Natural killer cell (primary cell): ENCODE measurements around the gene UBP1. TPM values are rescaled to one million over a fixed set of nuclear protein-coding genes. Genes with fewer than 3 reads are reported as not detected.

Source experiments
- ATAC-seq, 3 donors: fragments of 150-1000 bp in 2 of 3; fragments of 200-7000 bp in 1 of 3; cut with Tn5 transposase; 1 replicate in 1 of 3; 2 replicates in 2 of 3; pipeline ENCODE4 v1.10.0; 2021; ENCODE audit warnings: mild to moderate bottlenecking in 2 of 3, moderate library complexity in 2 of 3
- DNase-seq, 2 donors: peaks; one replicate each; pipeline versions ENCODE4 v3.0.0 to v3.0.0-alpha.2; 2013 to 2021; ENCODE audit warnings: mixed read lengths in 1 of 2
- H3K27ac ChIP-seq: one replicate; pipeline ENCODE4 v1.5.1; 2013; ENCODE audit warnings: mild to moderate bottlenecking, low read length
- H3K27me3 ChIP-seq: one replicate; pipeline ENCODE4 v1.6.1; 2013; ENCODE audit warnings: low read length; ENCODE audit not compliant: control insufficient read depth, insufficient read depth
- H3K36me3 ChIP-seq: one replicate; pipeline ENCODE4 v1.6.1; 2013; ENCODE audit warnings: low read length; ENCODE audit not compliant: control insufficient read depth, insufficient read depth
- H3K4me1 ChIP-seq: one replicate; pipeline ENCODE4 v1.6.1; 2013; ENCODE audit warnings: low read length; ENCODE audit not compliant: control insufficient read depth, insufficient read depth
- H3K4me3 ChIP-seq: one replicate; pipeline ENCODE4 v1.5.1; 2013; ENCODE audit warnings: low read length
- H3K9me3 ChIP-seq: one replicate; pipeline ENCODE4 v1.6.1; 2013; ENCODE audit warnings: low read length; ENCODE audit not compliant: control insufficient read depth, insufficient read depth
- H3K27ac Mint-ChIP-seq, 2 donors: one replicate each; pipeline ENCODE4 v1.8.0; 2022; ENCODE audit warnings: mild to moderate bottlenecking in 2 of 2, mixed read lengths in 2 of 2, moderate library complexity in 1 of 2
- H3K27me3 Mint-ChIP-seq, 2 donors: one replicate each; pipeline ENCODE4 v1.8.0; 2022; ENCODE audit warnings: low read depth in 2 of 2, mixed read lengths in 2 of 2
- H3K36me3 Mint-ChIP-seq: one replicate; pipeline ENCODE4 v1.8.0; 2022; ENCODE audit warnings: mixed read lengths
- H3K4me1 Mint-ChIP-seq, 2 donors: one replicate each; pipeline ENCODE4 v1.8.0; 2022; ENCODE audit warnings: mixed read lengths in 2 of 2
- H3K4me3 Mint-ChIP-seq: one replicate; pipeline ENCODE4 v1.8.0; 2022; ENCODE audit warnings: mild to moderate bottlenecking, moderate library complexity, mixed read lengths
- H3K9me3 Mint-ChIP-seq, 2 donors: one replicate each; pipeline ENCODE4 v1.8.0; 2022; ENCODE audit warnings: mixed read lengths in 2 of 2
- WGBS: methylation state at CpG from one replicate; pipeline ENCODE4 v1.1.7; 2013; ENCODE audit warnings: missing lambda C conversion rate; ENCODE audit not compliant: insufficient coverage; 5-methylcytosine and 5-hydroxymethylcytosine counted together
- intact Hi-C: fragments of 100-400 bp; cut with micrococcal nuclease; formaldehyde crosslinking; loops from one replicate; pipeline ENCODE4 v1.14.2; 2022
- total RNA-seq, 4 donors: library from RNA; stranded (reverse); fragments of 120-200 nt in 1 of 4; gene quantifications; one replicate each; pipeline versions ENCODE4 v1.2.3 to v1.2.4, GENCODE V29; 2013 to 2022
- TF ChIP-seq, protein P1 (sequence below): fragments of 200-600 bp; IDR thresholded peaks from one replicate; pipeline ENCODE4 v1.8.0; 2022; ENCODE audit warnings: antibody characterized with exemption

UBP1 gene
- total RNA-seq, 3 donors from 2014 or later (not counting 1 experiment from before 2014, with no cell fraction given): 70.3 to 78.4 (median 76.7) TPM

- H3K27ac ChIP-seq: no peak overlapping the region
- no peaks in the 10 kb centered on the region for H3K4me1 Mint-ChIP-seq
- peaks cover 0 to 5% of the 10 kb centered on the region in 2 donors for H3K27me3 Mint-ChIP-seq
- TF ChIP-seq, protein P1, sequence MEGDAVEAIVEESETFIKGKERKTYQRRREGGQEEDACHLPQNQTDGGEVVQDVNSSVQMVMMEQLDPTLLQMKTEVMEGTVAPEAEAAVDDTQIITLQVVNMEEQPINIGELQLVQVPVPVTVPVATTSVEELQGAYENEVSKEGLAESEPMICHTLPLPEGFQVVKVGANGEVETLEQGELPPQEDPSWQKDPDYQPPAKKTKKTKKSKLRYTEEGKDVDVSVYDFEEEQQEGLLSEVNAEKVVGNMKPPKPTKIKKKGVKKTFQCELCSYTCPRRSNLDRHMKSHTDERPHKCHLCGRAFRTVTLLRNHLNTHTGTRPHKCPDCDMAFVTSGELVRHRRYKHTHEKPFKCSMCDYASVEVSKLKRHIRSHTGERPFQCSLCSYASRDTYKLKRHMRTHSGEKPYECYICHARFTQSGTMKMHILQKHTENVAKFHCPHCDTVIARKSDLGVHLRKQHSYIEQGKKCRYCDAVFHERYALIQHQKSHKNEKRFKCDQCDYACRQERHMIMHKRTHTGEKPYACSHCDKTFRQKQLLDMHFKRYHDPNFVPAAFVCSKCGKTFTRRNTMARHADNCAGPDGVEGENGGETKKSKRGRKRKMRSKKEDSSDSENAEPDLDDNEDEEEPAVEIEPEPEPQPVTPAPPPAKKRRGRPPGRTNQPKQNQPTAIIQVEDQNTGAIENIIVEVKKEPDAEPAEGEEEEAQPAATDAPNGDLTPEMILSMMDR: no peak
- H3K36me3 Mint-ChIP-seq: no peaks in the 10 kb centered on the region
- 97% methylated on average over 3 of the region's 3 CpGs for WGBS
- H3K4me3 Mint-ChIP-seq: no peak overlapping the region
- H3K9me3 Mint-ChIP-seq: no peaks in the 10 kb centered on the region
- ATAC-seq (no peak), DNase-seq (no peak)
- H3K27ac Mint-ChIP-seq: no peak overlapping the region
- no peaks in the 10 kb centered on the region for H3K4me1 ChIP-seq
- intact Hi-C loops: no loop called here
- no peaks in the 10 kb centered on the region for H3K36me3 ChIP-seq
- no peaks in the 10 kb centered on the region for H3K9me3 ChIP-seq
- H3K27me3 ChIP-seq: peaks cover 2% of the 10 kb centered on the region
- H3K4me3 ChIP-seq: no peak overlapping the region
These were observed 76.9 kb downstream of the UBP1 start for GRCh38 chr3:33363113-33363800.

DNA sequence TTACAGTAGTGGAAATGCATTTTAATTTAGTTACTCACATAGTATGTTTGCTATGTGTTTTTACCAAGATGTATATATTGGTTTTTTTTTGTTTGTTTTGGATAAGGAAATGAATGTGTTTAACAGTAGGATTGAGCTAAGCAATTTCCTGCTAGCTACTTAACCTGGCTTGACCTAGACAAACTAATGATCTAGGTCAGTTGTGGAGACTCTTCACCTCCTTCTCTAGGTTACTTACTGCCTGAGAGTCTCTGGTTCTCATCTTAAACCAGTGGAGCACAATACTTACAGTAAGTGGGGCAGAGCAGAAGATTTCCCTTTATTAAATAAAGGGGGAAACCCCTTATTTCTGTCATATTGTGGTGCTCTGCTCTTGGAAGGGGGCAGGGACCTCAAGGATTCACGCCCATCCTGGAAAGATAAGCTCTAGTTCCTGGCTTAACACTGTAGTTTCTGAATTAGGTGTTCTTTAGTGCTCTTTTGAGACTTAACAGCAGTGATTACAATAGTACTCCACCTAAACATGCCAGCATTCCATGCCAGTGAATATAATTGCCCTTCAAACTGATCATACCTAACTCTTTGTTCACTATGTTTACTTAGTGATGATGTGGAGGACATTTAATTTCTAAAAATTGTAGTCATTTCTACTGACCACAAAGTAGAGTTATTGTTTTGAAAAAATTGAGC is 79.9 kb downstream of the UBP1 start:
- peaks cover 0 to 6% of the 10 kb centered on the region in 2 donors for H3K27me3 Mint-ChIP-seq
- ATAC-seq (no peak), DNase-seq (no peak)
- 100% methylated on average over 1 of the region's 1 CpG for WGBS
- Histone ChIP-seq H3K27ac (no peak overlapping the region), H3K4me1 (no peaks in the 10 kb centered on the region), H3K27me3 (peaks cover 2% of the 10 kb centered on the region), H3K4me3 (no peak overlapping the region), H3K36me3 (no peaks in the 10 kb centered on the region), H3K9me3 (no peaks in the 10 kb centered on the region)
- H3K4me3 Mint-ChIP-seq: no peak overlapping the region
- intact Hi-C loops: no loop called here
- no peak overlapping the region for H3K27ac Mint-ChIP-seq
- TF ChIP-seq, protein P1: no peak
- H3K9me3 Mint-ChIP-seq: no peaks in the 10 kb centered on the region
- no peaks in the 10 kb centered on the region for H3K4me1 Mint-ChIP-seq
- H3K36me3 Mint-ChIP-seq: no peaks in the 10 kb centered on the region

DNA sequence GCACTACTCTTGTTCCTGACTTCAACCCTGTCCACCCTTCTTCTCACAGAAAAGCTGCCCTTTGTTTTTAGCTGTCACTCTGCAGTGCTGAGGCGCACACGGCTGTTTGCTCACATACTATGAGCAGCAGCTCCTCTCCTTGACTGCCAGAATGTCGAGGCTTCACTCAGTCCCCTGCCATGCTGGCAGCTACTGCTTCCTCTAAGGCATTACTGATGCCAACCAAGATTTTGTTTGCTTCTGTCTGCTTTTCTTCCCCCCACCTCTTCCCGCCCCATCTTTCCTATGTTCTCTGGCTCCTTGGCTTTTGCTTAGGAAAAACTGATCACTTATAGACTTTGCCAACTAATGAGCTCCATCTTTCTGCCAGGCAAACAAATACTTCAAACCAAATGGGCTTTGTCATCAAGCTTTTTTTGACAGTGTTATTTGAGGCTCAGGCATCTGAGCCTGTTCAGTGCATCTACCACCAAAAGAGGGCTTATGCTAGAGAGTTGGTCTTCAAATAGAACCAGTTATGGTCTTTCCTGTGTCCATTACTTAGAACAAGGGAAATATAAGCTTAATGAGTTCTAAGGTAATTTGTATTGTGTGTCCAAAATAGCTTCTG is 81.9 kb downstream of the UBP1 start:
- H3K9me3 Mint-ChIP-seq: no peaks in the 10 kb centered on the region

More for the DNA sequence above, 81.9 kb downstream of the UBP1 start:
- Histone ChIP-seq H3K27ac (no peak overlapping the region), H3K9me3 (no peaks in the 10 kb centered on the region), H3K4me1 (no peaks in the 10 kb centered on the region), H3K36me3 (no peaks in the 10 kb centered on the region), H3K27me3 (peaks cover 2% of the 10 kb centered on the region), H3K4me3 (no peak overlapping the region)
- TF ChIP-seq, protein P1: no peak
- no peak overlapping the region for H3K27ac Mint-ChIP-seq
- ATAC-seq (no peak), DNase-seq (no peak)
- H3K4me1 Mint-ChIP-seq: no peaks in the 10 kb centered on the region
- H3K27me3 Mint-ChIP-seq: peaks cover 0 to 6% of the 10 kb centered on the region in 2 donors
- intact Hi-C loops: no loop called here
- H3K4me3 Mint-ChIP-seq: no peak overlapping the region
- 87% methylated on average over 4 of the region's 4 CpGs for WGBS
- no peaks in the 10 kb centered on the region for H3K36me3 Mint-ChIP-seq
